Frontal cortex (tissue), 4 donors: ENCODE measurements around the gene PCSK6. TPM values are rescaled to one million over a fixed set of nuclear protein-coding genes. Genes with fewer than 3 reads are reported as not detected.

Experiments
- DNase-seq, 2 donors: peaks; one replicate each; pipeline ENCODE4 v3.0.0; 2012; ENCODE audit warnings: low spot score in 2 of 2
- FAIRE-seq: peaks from 2 replicates; lab custom pipeline; 2012; peaks lifted over from hg19 to GRCh38; lab: Jason Lieb, UNC
- total RNA-seq: library from RNA; depleted of rRNA; stranded (reverse); fragments of >200 nt; gene quantifications from one replicate; pipeline ENCODE4 v1.2.3, GENCODE V29; 2014
- donor health status: control.
- donor health status: control.
- donor health status: control.

Gene PCSK6
- total RNA-seq, 1 donor from 2014 or later: 18.3 TPM

- DNase-seq (no peak), FAIRE-seq (no peak)
Measured at GRCh38 chr15:101254157-101255050, 235.1 kb downstream of the PCSK6 start.

Other genes starting within 250 kb of the PCSK6 start
- 22.8 TPM for gene CHSY1, start 237.7 kb downstream of the PCSK6 start, total RNA-seq
- gene SELENOS, start 212.2 kb downstream of the PCSK6 start, total RNA-seq: 48.9 TPM
- 13.9 TPM for gene SNRPA1, start 194.5 kb downstream of the PCSK6 start, total RNA-seq
- 102 TPM for gene TM2D3, start 162.7 kb upstream of the PCSK6 start, total RNA-seq
- gene TARS3, start 234.8 kb upstream of the PCSK6 start, total RNA-seq: 36.7 TPM